ENCODE data around the gene SRSF9. TPM values are rescaled to one million over a fixed set of nuclear protein-coding genes. Genes with fewer than 3 reads are reported as not detected.

The SRSF9 gene
- total and polyA plus RNA-seq, 2 donors (not counting 1 experiment from before 2014, with no cell fraction given): 96.3 to 157 TPM

GRCh38 chr12:120490325-120490724, 20.8 kb upstream of the SRSF9 start:
- Histone ChIP-seq H3K27ac (ENCODE audit: low read length in 2 of 2) (no peak overlapping the region), H3K9me3 (ENCODE audit: control extremely low read depth in 1 of 3, control insufficient read depth in 2 of 3, insufficient read depth in 1 of 3, low read length in 2 of 3) (no peaks in the 10 kb centered on the region), H3K27me3 (replicated peaks in 1 of 4; ENCODE audit: control extremely low read depth in 1 of 4, control insufficient read depth in 3 of 4, insufficient read depth in 4 of 4, low read length in 3 of 4) (no peaks in the 10 kb centered on the region), H3K36me3 (replicated peaks in 1 of 2; ENCODE audit: control extremely low read depth in 1 of 2, control insufficient read depth in 1 of 2, extremely low read depth in 1 of 2, insufficient read depth in 2 of 2, low read length in 1 of 2) (no peaks in the 10 kb centered on the region), H4K20me1 (ENCODE audit: control insufficient read depth, insufficient read depth, low read length, poor library complexity, severe bottlenecking) (no peaks in the 10 kb centered on the region), H2AFZ (ENCODE audit: insufficient read depth, low read depth, low read length, poor library complexity, severe bottlenecking) (no peak overlapping the region), H3K79me2 (ENCODE audit: control insufficient read depth, insufficient read depth, low read length) (peaks cover 5% of the 10 kb centered on the region), H3K4me2 (replicated peaks; ENCODE audit: low read depth, low read length, poor library complexity, severe bottlenecking) (no peak overlapping the region), H3K4me1 (ENCODE audit: control insufficient read depth in 2 of 2, insufficient read depth in 2 of 2, low read length in 2 of 2) (peaks cover 4 to 5% of the 10 kb centered on the region in 2 donors), H3K9ac (ENCODE audit: low read length) (no peak overlapping the region), H3K4me3 (ENCODE audit: control extremely low read depth in 1 of 5, extremely low read depth in 1 of 5, insufficient read depth in 1 of 5, low read depth in 2 of 5, low read length in 4 of 5) (no peak overlapping the region)
- Mint-ChIP-seq H3K27me3 (no peaks in the 10 kb centered on the region), H3K4me1 (peaks cover 9% of the 10 kb centered on the region), H3K4me3 (no peak overlapping the region), H3K9me3 (ENCODE audit: insufficient read depth) (no peaks in the 10 kb centered on the region), H3K27ac (no peak overlapping the region)
- TF ChIP-seq EZH2 (IDR thresholded peaks at IDR 0.05; ENCODE audit: borderline replicate concordance, insufficient read depth, low read depth, low read length, poor library complexity, severe bottlenecking) (no peak), CTCF (IDR thresholded peaks at IDR 0.05) (no peak)
- intact Hi-C loops (cut with micrococcal nuclease): no loop called here
- ATAC-seq (ENCODE audit: low read depth): no peak
- CTCF ChIA-PET: interaction anchor here (1.7 kb wide), 1 partner anchor 22 kb away, joined by 4 read pairs; no protein-coding TSS in a partner anchor
- WGBS (ENCODE audit: insufficient coverage): 100% methylated on average over 1 of the region's 5 CpGs
- POLR2A ChIA-PET: no interaction called here
- DNase-seq: no peak

- H3K4me3 ChIP-seq (ENCODE audit: control extremely low read depth in 1 of 5, extremely low read depth in 1 of 5, insufficient read depth in 1 of 5, low read depth in 2 of 5, low read length in 4 of 5): no peak overlapping the region
- H3K36me3 ChIP-seq (replicated peaks in 1 of 2; ENCODE audit: control extremely low read depth in 1 of 2, control insufficient read depth in 1 of 2, extremely low read depth in 1 of 2, insufficient read depth in 2 of 2, low read length in 1 of 2): no peaks in the 10 kb centered on the region
- H2AFZ ChIP-seq (ENCODE audit: insufficient read depth, low read depth, low read length, poor library complexity, severe bottlenecking): no peak overlapping the region
- 99% methylated on average over 4 of the region's 4 CpGs for WGBS (ENCODE audit: insufficient coverage)
- POLR2A ChIA-PET: no interaction called here
- TF ChIP-seq EZH2 (IDR thresholded peaks at IDR 0.05; ENCODE audit: borderline replicate concordance, insufficient read depth, low read depth, low read length, poor library complexity, severe bottlenecking): no peak
- no peak for TF ChIP-seq CTCF (IDR thresholded peaks at IDR 0.05)
- no peak overlapping the region for H3K27ac Mint-ChIP-seq
- CTCF ChIA-PET: interaction anchor here (0.6 kb wide), 1 partner anchor 24 kb away, joined by 3 read pairs; no protein-coding TSS in a partner anchor
- no peaks in the 10 kb centered on the region for H3K27me3 Mint-ChIP-seq
- H4K20me1 ChIP-seq (ENCODE audit: control insufficient read depth, insufficient read depth, low read length, poor library complexity, severe bottlenecking): no peaks in the 10 kb centered on the region
- no peak for DNase-seq
- no peaks in the 10 kb centered on the region for H3K9me3 Mint-ChIP-seq (ENCODE audit: insufficient read depth)
- peaks cover 3% of the 10 kb centered on the region for H3K4me1 Mint-ChIP-seq
- no peaks in the 10 kb centered on the region for H3K27me3 ChIP-seq (replicated peaks in 1 of 4; ENCODE audit: control extremely low read depth in 1 of 4, control insufficient read depth in 3 of 4, insufficient read depth in 4 of 4, low read length in 3 of 4)
- intact Hi-C loops (cut with micrococcal nuclease): no loop called here
- no peaks in the 10 kb centered on the region for H3K4me1 ChIP-seq (ENCODE audit: control insufficient read depth in 2 of 2, insufficient read depth in 2 of 2, low read length in 2 of 2)
- no peaks in the 10 kb centered on the region for H3K9me3 ChIP-seq (ENCODE audit: control extremely low read depth in 1 of 3, control insufficient read depth in 2 of 3, insufficient read depth in 1 of 3, low read length in 2 of 3)
- H3K4me2 ChIP-seq (replicated peaks; ENCODE audit: low read depth, low read length, poor library complexity, severe bottlenecking): no peak overlapping the region
- no peaks in the 10 kb centered on the region for H3K79me2 ChIP-seq (ENCODE audit: control insufficient read depth, insufficient read depth, low read length)
- no peak overlapping the region for H3K9ac ChIP-seq (ENCODE audit: low read length)
- H3K4me3 Mint-ChIP-seq: no peak overlapping the region
- no peak for ATAC-seq (ENCODE audit: low read depth)
- no peak overlapping the region for H3K27ac ChIP-seq (ENCODE audit: low read length in 2 of 2)
These were observed 19.5 kb upstream of the SRSF9 start for GRCh38 chr12:120489018-120489417.
